Measurements from ENCODE around the gene ZBTB4. TPM values are rescaled to one million over a fixed set of nuclear protein-coding genes. Genes with fewer than 3 reads are reported as not detected.

Gene ZBTB4, protein sequence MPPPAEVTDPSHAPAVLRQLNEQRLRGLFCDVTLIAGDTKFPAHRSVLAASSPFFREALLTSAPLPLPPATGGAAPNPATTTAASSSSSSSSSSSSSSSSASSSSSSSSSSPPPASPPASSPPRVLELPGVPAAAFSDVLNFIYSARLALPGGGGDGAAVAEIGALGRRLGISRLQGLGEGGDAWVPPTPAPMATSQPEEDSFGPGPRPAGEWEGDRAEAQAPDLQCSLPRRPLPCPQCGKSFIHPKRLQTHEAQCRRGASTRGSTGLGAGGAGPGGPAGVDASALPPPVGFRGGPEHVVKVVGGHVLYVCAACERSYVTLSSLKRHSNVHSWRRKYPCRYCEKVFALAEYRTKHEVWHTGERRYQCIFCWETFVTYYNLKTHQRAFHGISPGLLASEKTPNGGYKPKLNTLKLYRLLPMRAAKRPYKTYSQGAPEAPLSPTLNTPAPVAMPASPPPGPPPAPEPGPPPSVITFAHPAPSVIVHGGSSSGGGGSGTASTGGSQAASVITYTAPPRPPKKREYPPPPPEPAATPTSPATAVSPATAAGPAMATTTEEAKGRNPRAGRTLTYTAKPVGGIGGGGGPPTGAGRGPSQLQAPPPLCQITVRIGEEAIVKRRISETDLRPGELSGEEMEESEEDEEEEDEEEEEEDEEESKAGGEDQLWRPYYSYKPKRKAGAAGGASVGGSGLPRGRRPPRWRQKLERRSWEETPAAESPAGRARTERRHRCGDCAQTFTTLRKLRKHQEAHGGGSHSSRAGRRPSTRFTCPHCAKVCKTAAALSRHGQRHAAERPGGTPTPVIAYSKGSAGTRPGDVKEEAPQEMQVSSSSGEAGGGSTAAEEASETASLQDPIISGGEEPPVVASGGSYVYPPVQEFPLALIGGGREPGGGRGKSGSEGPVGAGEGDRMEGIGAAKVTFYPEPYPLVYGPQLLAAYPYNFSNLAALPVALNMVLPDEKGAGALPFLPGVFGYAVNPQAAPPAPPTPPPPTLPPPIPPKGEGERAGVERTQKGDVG
- 10 to 100 TPM; 15.1 to 27.3 (median 24.5) TPM for total RNA-seq

- Histone ChIP-seq H3K27ac (peak within 1 kb of the TSS; percentile 98 to 100 (median 99)), H3K9me3 (no peaks in the 10 kb centered on the region), H3K4me1 (peaks cover 0 to 48% (median 7%) of the 10 kb centered on the region in 4 donors), H3K36me3 (no peaks in the 10 kb centered on the region), H3K27me3 (no peaks in the 10 kb centered on the region), H3K4me3 (peak within 1 kb of the TSS; percentile 84 to 99 (median 94))
- DNase-seq = peak; percentile 65 to 81 (median 77)
- no peak for TF ChIP-seq CTCF (IDR thresholded peaks at IDR 0.05)
- peak; percentile 39 to 45 for TF ChIP-seq POLR2A (IDR thresholded peaks at IDR 0.05)
Measured at GRCh38 chr17:7479213-7480088, at the start of gene ZBTB4. TSS of gene ZBTB4 (minus strand) at chr17:7479631. CDS start at chr17:7466801, 12,830 bp downstream.

DNA sequence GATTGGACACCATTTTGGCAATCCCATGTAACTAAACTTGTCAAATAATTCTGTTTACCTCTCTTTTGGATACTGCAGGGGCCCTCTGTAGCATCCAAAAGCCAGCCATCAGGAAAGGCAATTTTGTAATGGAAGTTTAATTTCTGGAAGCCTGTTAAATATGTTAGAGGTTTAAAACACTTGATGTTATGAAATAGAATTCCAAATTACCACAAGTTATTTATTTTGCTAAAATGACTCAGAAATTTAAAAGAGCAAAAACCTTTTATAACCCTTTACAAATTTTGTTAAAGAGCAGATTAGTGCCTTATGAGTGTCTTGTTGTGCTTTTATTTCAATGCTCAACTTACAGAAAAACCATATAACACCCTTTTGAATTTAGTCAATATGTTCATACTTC is 49.4 kb upstream of the ZBTB4 start:
- Histone ChIP-seq H3K36me3 (no peaks in the 10 kb centered on the region), H3K27me3 (no peaks in the 10 kb centered on the region), H3K9me3 (peaks cover 0 to 9% (median 0%) of the 10 kb centered on the region in 4 donors), H3K4me1 (no peaks in the 10 kb centered on the region), H3K4me3 (no peak overlapping the region), H3K27ac (no peak overlapping the region)
- DNase-seq = no peak
- TF ChIP-seq POLR2A (IDR thresholded peaks at IDR 0.05) = no peak
- TF ChIP-seq CTCF (IDR thresholded peaks at IDR 0.05) = no peak

DNA sequence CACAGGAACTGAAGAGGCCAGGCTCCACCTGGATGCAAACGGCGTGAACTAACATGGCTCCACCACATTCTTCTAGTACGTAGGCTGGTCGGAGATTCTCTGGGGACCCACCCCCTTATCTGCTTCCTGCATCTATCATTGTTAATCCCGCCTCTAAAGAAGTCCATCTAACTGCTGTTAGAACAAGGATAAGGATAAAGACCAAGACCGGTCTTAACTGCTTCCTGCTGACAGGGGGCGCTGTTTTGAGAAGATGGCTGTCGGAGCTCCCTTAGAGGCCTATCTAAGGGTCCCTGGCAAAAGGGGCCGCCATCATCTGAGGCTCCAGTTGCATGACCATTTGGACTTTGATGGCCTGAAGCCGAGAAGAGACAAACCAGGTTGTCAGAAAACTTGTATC is 43.6 kb upstream of the ZBTB4 start:
- no peaks in the 10 kb centered on the region for H3K27me3 ChIP-seq
- no peak overlapping the region for H3K27ac ChIP-seq
- no peaks in the 10 kb centered on the region for H3K9me3 ChIP-seq
- peak in 2 of 3 donors; percentile 35 to 69 for DNase-seq
- no peaks in the 10 kb centered on the region for H3K4me1 ChIP-seq
- peak; percentile 13 to 58 (median 51) for TF ChIP-seq CTCF (IDR thresholded peaks at IDR 0.05)
- TF ChIP-seq POLR2A (IDR thresholded peaks at IDR 0.05) = no peak
- no peaks in the 10 kb centered on the region for H3K36me3 ChIP-seq
- no peak overlapping the region for H3K4me3 ChIP-seq

GRCh38 chr17:7515911-7516610 is 36.6 kb upstream of the ZBTB4 start:
- no peaks in the 10 kb centered on the region for H3K27me3 ChIP-seq
- H3K4me1 ChIP-seq = peaks cover 0 to 7% (median 0%) of the 10 kb centered on the region in 4 donors
- no peak overlapping the region for H3K4me3 ChIP-seq
- no peaks in the 10 kb centered on the region for H3K9me3 ChIP-seq
- peak in 2 of 3 donors; percentile 61 to 78 for DNase-seq
- peaks cover 0 to 34% (median 0%) of the 10 kb centered on the region in 3 donors for H3K36me3 ChIP-seq
- H3K27ac ChIP-seq = peak overlapping the region in 3 of 4 donors; percentile 8 to 82 (median 15)
- peak in 2 of 6 experiments; percentile 3 to 14 for TF ChIP-seq CTCF (IDR thresholded peaks at IDR 0.05)
- peak in 1 of 2 donors; percentile 23 for TF ChIP-seq POLR2A (IDR thresholded peaks at IDR 0.05)
